ENCODE results near the gene NOVA2.

NOVA2 gene

DNA sequence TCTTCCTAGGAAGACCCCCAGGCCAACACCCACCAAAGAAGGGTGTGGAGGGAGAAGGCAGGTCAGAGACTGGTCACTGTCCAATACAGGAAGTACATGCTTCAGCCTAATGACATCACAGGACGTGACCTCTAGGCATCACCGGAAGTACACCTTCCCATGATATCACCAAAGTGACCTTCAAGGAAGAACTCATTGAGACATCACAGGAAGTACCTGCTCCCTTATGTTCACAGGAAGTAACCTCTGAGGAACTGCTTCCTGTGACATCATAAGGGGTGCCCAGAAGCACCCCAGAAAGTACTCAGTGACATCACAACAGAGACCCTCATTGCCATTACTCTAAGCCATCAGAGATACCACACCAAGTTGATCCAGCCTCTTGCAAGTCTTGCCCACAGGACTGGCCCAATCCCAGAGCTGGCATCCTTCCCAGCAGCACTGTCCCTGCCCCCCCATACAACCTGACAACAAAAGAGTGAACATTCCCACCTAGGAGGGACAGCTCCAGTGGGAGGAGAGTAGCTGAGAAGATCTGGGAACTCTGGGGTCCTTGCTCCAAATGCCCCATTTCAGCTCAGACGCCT, 34.8 kb downstream of the NOVA2 start:
- H3K4me3 ChIP-seq (ENCODE audit: low read depth, low read length, poor library complexity, severe bottlenecking), result no peak overlapping the region
- no peaks in the 10 kb centered on the region for H3K9me2 ChIP-seq (ENCODE audit: low read depth, low read length)
- no peak overlapping the region for H2AFZ ChIP-seq (ENCODE audit: low read length)
- no peak overlapping the region for H3K4me2 ChIP-seq (ENCODE audit: low read length)
- H3K27ac ChIP-seq (ENCODE audit: low read depth, low read length, poor library complexity, severe bottlenecking), result no peak overlapping the region
- H3K9me3 ChIP-seq (ENCODE audit: low read length), result no peaks in the 10 kb centered on the region
- no peaks in the 10 kb centered on the region for H3K4me1 ChIP-seq (ENCODE audit: insufficient read depth, low read length, severe bottlenecking)
- no peak overlapping the region for H3K9ac ChIP-seq (ENCODE audit: low read length)
- no peaks in the 10 kb centered on the region for H4K20me1 ChIP-seq (ENCODE audit: insufficient read depth, low read length)
- no peaks in the 10 kb centered on the region for H3K36me3 ChIP-seq (ENCODE audit: insufficient read depth, low read length)
- no peaks in the 10 kb centered on the region for H3F3A ChIP-seq (ENCODE audit: insufficient read depth, low read length)
- TF ChIP-seq EZH2 (IDR thresholded peaks at IDR 0.05; ENCODE audit: borderline replicate concordance, low read length), result no peak
- TF ChIP-seq, protein P1, sequence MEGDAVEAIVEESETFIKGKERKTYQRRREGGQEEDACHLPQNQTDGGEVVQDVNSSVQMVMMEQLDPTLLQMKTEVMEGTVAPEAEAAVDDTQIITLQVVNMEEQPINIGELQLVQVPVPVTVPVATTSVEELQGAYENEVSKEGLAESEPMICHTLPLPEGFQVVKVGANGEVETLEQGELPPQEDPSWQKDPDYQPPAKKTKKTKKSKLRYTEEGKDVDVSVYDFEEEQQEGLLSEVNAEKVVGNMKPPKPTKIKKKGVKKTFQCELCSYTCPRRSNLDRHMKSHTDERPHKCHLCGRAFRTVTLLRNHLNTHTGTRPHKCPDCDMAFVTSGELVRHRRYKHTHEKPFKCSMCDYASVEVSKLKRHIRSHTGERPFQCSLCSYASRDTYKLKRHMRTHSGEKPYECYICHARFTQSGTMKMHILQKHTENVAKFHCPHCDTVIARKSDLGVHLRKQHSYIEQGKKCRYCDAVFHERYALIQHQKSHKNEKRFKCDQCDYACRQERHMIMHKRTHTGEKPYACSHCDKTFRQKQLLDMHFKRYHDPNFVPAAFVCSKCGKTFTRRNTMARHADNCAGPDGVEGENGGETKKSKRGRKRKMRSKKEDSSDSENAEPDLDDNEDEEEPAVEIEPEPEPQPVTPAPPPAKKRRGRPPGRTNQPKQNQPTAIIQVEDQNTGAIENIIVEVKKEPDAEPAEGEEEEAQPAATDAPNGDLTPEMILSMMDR (IDR thresholded peaks at IDR 0.05; ENCODE audit: low read length), result no peak
- H3K27me3 ChIP-seq (ENCODE audit: insufficient read depth, low read length), result peaks cover 4% of the 10 kb centered on the region; the same call in 1 of the 2 replicates
- no peaks in the 10 kb centered on the region for H3K79me2 ChIP-seq (ENCODE audit: insufficient read depth, low read length)

DNA sequence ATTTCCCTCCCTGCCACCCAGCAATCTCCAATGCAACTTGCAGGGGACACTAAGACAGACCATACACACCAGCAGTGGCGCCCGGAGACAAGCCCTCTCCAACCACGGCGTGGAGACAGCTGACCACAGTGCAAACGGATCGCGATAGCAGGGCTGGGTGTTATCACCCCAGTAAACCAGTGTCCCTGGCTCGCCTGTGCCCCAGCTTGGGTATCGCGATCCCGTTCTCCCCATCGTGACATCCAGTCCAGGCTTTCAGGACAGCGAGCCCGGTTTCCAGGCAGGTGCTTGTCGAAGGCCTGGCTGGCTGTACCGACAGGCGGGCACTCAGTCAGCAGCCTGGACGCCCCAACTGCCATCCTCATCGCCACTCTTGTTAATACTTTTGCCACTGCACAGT, 38.4 kb downstream of the NOVA2 start:
- no peak for TF ChIP-seq EZH2 (IDR thresholded peaks at IDR 0.05; ENCODE audit: borderline replicate concordance, low read length)
- TF ChIP-seq, protein P1 (IDR thresholded peaks at IDR 0.05; ENCODE audit: low read length), result no peak
- Histone ChIP-seq H3K4me2 (ENCODE audit: low read length) (no peak overlapping the region), H4K20me1 (ENCODE audit: insufficient read depth, low read length) (no peaks in the 10 kb centered on the region), H3K79me2 (ENCODE audit: insufficient read depth, low read length) (no peaks in the 10 kb centered on the region), H3K9ac (ENCODE audit: low read length) (no peak overlapping the region), H3F3A (ENCODE audit: insufficient read depth, low read length) (no peaks in the 10 kb centered on the region), H3K9me2 (ENCODE audit: low read depth, low read length) (no peaks in the 10 kb centered on the region), H2AFZ (ENCODE audit: low read length) (no peak overlapping the region), H3K27me3 (ENCODE audit: insufficient read depth, low read length) (peaks cover 8% of the 10 kb centered on the region; the same call in 1 of the 2 replicates), H3K36me3 (ENCODE audit: insufficient read depth, low read length) (no peaks in the 10 kb centered on the region), H3K27ac (ENCODE audit: low read depth, low read length, poor library complexity, severe bottlenecking) (no peak overlapping the region), H3K4me3 (ENCODE audit: low read depth, low read length, poor library complexity, severe bottlenecking) (no peak overlapping the region), H3K9me3 (ENCODE audit: low read length) (no peaks in the 10 kb centered on the region), H3K4me1 (ENCODE audit: insufficient read depth, low read length, severe bottlenecking) (no peaks in the 10 kb centered on the region)

DNA sequence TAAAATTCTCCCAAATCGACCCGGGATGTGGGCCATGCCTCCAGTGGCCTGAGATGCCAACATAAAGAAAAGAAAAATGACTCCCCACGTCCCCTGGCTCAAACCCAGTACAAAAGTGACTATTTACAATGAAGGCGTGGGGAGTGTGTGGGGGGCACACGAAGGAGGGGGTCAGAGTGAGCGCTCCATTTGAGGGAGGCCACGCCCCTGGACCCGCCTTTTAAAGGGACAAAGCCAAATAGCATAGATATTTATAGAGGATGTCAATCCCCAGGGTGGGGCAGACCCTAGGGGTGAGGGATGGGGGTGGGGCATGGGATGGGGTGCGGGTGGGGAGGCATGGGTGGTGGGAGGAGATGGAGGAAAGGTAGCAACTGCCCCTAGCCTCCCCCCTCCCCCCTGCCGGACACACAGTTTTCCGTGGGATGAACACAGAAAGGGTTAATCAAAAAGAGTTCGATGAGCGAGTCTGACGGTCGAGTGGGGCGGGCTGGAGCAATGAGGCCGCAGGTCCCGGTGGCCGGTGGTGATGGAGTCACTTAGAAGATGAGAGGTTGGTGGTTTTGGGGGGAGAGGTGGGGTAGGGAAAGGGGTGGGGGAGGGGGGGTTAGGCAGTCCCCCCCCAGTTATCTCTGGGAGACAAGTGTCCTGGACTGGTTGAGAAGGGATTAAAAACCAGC, 39.0 kb downstream of the NOVA2 start:
- H4K20me1 ChIP-seq (ENCODE audit: insufficient read depth, low read length), result no peaks in the 10 kb centered on the region
- H3K9me3 ChIP-seq (ENCODE audit: low read length), result no peaks in the 10 kb centered on the region
- no peak overlapping the region for H3K4me2 ChIP-seq (ENCODE audit: low read length)
- H3K9ac ChIP-seq (ENCODE audit: low read length), result no peak overlapping the region
- no peaks in the 10 kb centered on the region for H3F3A ChIP-seq (ENCODE audit: insufficient read depth, low read length)
- H3K36me3 ChIP-seq (ENCODE audit: insufficient read depth, low read length), result no peaks in the 10 kb centered on the region
- no peaks in the 10 kb centered on the region for H3K79me2 ChIP-seq (ENCODE audit: insufficient read depth, low read length)
- no peaks in the 10 kb centered on the region for H3K9me2 ChIP-seq (ENCODE audit: low read depth, low read length)
- H3K4me3 ChIP-seq (ENCODE audit: low read depth, low read length, poor library complexity, severe bottlenecking), result no peak overlapping the region
- no peak overlapping the region for H2AFZ ChIP-seq (ENCODE audit: low read length)
- no peak overlapping the region for H3K27ac ChIP-seq (ENCODE audit: low read depth, low read length, poor library complexity, severe bottlenecking)
- H3K27me3 ChIP-seq (ENCODE audit: insufficient read depth, low read length), result peaks cover 8% of the 10 kb centered on the region; the same call in 1 of the 2 replicates
- TF ChIP-seq, protein P1 (IDR thresholded peaks at IDR 0.05; ENCODE audit: low read length), result no peak
- TF ChIP-seq EZH2 (IDR thresholded peaks at IDR 0.05; ENCODE audit: borderline replicate concordance, low read length), result no peak
- no peaks in the 10 kb centered on the region for H3K4me1 ChIP-seq (ENCODE audit: insufficient read depth, low read length, severe bottlenecking)

Data from OCI-LY1 (cell line).